H9 (cell line): Measurements from ENCODE around the gene ST8SIA6. TPM values are rescaled to one million over a fixed set of nuclear protein-coding genes. Genes with fewer than 3 reads are reported as not detected.

Experiments used
- DNase-seq: peaks from one replicate; pipeline ENCODE4 v3.0.0-alpha.2; 2017
- H2AFZ ChIP-seq: one replicate; pipeline ENCODE4 v1.6.1; 2013; ENCODE audit warnings: mild to moderate bottlenecking, low read length, control low read depth, moderate library complexity
- H2AK5ac ChIP-seq: 2 replicates; pipeline ENCODE4 v1.6.1; 2013; ENCODE audit warnings: low read length, control low read depth, mixed read lengths; ENCODE audit not compliant: insufficient read length
- H2BK120ac ChIP-seq: one replicate; pipeline ENCODE4 v1.6.1; 2013; ENCODE audit warnings: low read depth, mild to moderate bottlenecking, low read length, control low read depth, inconsistent platforms; ENCODE audit not compliant: poor library complexity, severe bottlenecking
- H2BK12ac ChIP-seq: 2 replicates; pipeline ENCODE4 v1.6.1; 2013; ENCODE audit warnings: low read length, control low read depth, mixed read lengths, low read depth; ENCODE audit not compliant: insufficient read length
- H2BK15ac ChIP-seq: 2 replicates; pipeline ENCODE4 v1.6.1; 2013; ENCODE audit warnings: low read depth, low read length, control low read depth
- H2BK20ac ChIP-seq: one replicate; pipeline ENCODE4 v1.6.1; 2013; ENCODE audit warnings: low read depth, mild to moderate bottlenecking, low read length, control low read depth, inconsistent platforms; ENCODE audit not compliant: poor library complexity, severe bottlenecking
- H2BK5ac ChIP-seq: 2 replicates; pipeline ENCODE4 v1.6.1; 2013; ENCODE audit warnings: low read length, control low read depth, mixed read lengths; ENCODE audit not compliant: insufficient read length
- H3K14ac ChIP-seq: 2 replicates; pipeline ENCODE4 v1.6.1; 2013; ENCODE audit warnings: low read length, control low read depth; ENCODE audit not compliant: insufficient read depth
- H3K18ac ChIP-seq: 2 replicates; pipeline ENCODE4 v1.6.1; 2013; ENCODE audit warnings: low read depth, mild to moderate bottlenecking, mixed read lengths, low read length, control low read depth; ENCODE audit not compliant: insufficient read length
- H3K23ac ChIP-seq: 2 replicates; pipeline ENCODE4 v1.6.1; 2013; ENCODE audit warnings: low read length, control low read depth, mixed read lengths, low read depth; ENCODE audit not compliant: insufficient read length
- H3K23me2 ChIP-seq: 2 replicates; pipeline ENCODE4 v1.6.1; 2013; ENCODE audit warnings: low read depth, mild to moderate bottlenecking, mixed read lengths, low read length, control low read depth; ENCODE audit not compliant: insufficient read length, poor library complexity, severe bottlenecking
- H3K27ac ChIP-seq: 2 replicates; pipeline ENCODE4 v1.5.1; 2013; ENCODE audit warnings: low read length, control low read depth, mixed read lengths, low read depth; ENCODE audit not compliant: insufficient read length
- H3K27me3 ChIP-seq: 2 replicates; pipeline ENCODE4 v1.6.1; 2013; ENCODE audit warnings: low read length, control low read depth, inconsistent platforms; ENCODE audit not compliant: insufficient read depth
- H3K4ac ChIP-seq: 2 replicates; pipeline ENCODE4 v1.6.1; 2013; ENCODE audit warnings: low read depth, mild to moderate bottlenecking, control low read depth, inconsistent platforms, low read length, moderate library complexity
- H3K4me1 ChIP-seq: 2 replicates; pipeline ENCODE4 v1.6.1; 2013; ENCODE audit warnings: low read length, control low read depth, inconsistent platforms; ENCODE audit not compliant: insufficient read depth
- H3K4me2 ChIP-seq: 2 replicates; pipeline ENCODE4 v1.6.1; 2013; ENCODE audit warnings: low read length, control low read depth, mixed read lengths; ENCODE audit not compliant: insufficient read length, insufficient read depth
- H3K56ac ChIP-seq: 2 replicates; pipeline ENCODE4 v1.6.1; 2013; ENCODE audit warnings: low read depth, mild to moderate bottlenecking, mixed read lengths, low read length, control low read depth; ENCODE audit not compliant: insufficient read length
- H3K79me1 ChIP-seq: 2 replicates; pipeline ENCODE4 v1.6.1; 2013; ENCODE audit warnings: low read depth, mild to moderate bottlenecking, moderate library complexity, low read length, control low read depth, inconsistent platforms; ENCODE audit not compliant: insufficient read depth, poor library complexity, severe bottlenecking
- H3K79me2 ChIP-seq: 2 replicates; pipeline ENCODE4 v1.6.1; 2013; ENCODE audit warnings: low read length, control low read depth, inconsistent platforms; ENCODE audit not compliant: insufficient read depth
- H3K9ac ChIP-seq: 2 replicates; pipeline ENCODE4 v1.6.1; 2013; ENCODE audit warnings: low read length, control low read depth, mixed read lengths; ENCODE audit not compliant: insufficient read length; ENCODE audit errors: extremely low read depth
- H3K9me3 ChIP-seq: one replicate; pipeline ENCODE4 v1.6.1; 2013; ENCODE audit warnings: low read depth, low read length, inconsistent platforms; ENCODE audit not compliant: control insufficient read depth
- H3T11ph ChIP-seq: one replicate; pipeline ENCODE4 v1.6.1; 2013; ENCODE audit warnings: mild to moderate bottlenecking, low read length, control low read depth, inconsistent platforms
- H4K20me1 ChIP-seq: one replicate; pipeline ENCODE4 v1.6.1; 2013; ENCODE audit not compliant: control insufficient read depth, insufficient read length, insufficient read depth
- H4K5ac ChIP-seq: 2 replicates; pipeline ENCODE4 v1.6.1; 2013; ENCODE audit warnings: low read depth, mild to moderate bottlenecking, mixed read lengths, low read length, control low read depth; ENCODE audit not compliant: insufficient read length
- H4K8ac ChIP-seq: replicated peaks from 2 replicates; pipeline ENCODE4 v1.6.1; 2013; ENCODE audit warnings: low read length, control low read depth, mixed read lengths, low read depth; ENCODE audit not compliant: insufficient read length
- H4K91ac ChIP-seq: 2 replicates; pipeline ENCODE4 v1.6.1; 2013; ENCODE audit warnings: low read depth, mild to moderate bottlenecking, moderate library complexity, mixed read lengths, low read length, control low read depth; ENCODE audit not compliant: insufficient read length
- H3K27ac Mint-ChIP-seq, 3 experiments: 2 replicates in 2 of 3; 3 replicates in 1 of 3; pipeline ENCODE4 v1.8.0; 2020 to 2021; ENCODE audit warnings: mixed read lengths in 3 of 3, mild to moderate bottlenecking in 1 of 3, moderate library complexity in 1 of 3
- H3K27me3 Mint-ChIP-seq: 2 replicates; pipeline ENCODE4 v1.8.0; 2021; ENCODE audit warnings: low read depth, mild to moderate bottlenecking, moderate library complexity, mixed read lengths
- H3K36me3 Mint-ChIP-seq, 3 experiments: 2 replicates in 2 of 3; 3 replicates in 1 of 3; pipeline ENCODE4 v1.8.0; 2020 to 2021; ENCODE audit warnings: low read depth in 3 of 3, mixed read lengths in 3 of 3; ENCODE audit not compliant: insufficient read depth in 1 of 3
- H3K4me1 Mint-ChIP-seq, 2 experiments: 2 replicates each; pipeline ENCODE4 v1.8.0; 2020; ENCODE audit warnings: mixed read lengths in 2 of 2
- H3K4me3 Mint-ChIP-seq, 2 experiments: 2 replicates in 1 of 2; 3 replicates in 1 of 2; pipeline ENCODE4 v1.8.0; 2020 to 2021; ENCODE audit warnings: mild to moderate bottlenecking in 2 of 2, mixed read lengths in 2 of 2, moderate library complexity in 1 of 2
- H3K9me3 Mint-ChIP-seq, 2 experiments: 2 replicates in 1 of 2; 3 replicates in 1 of 2; pipeline ENCODE4 v1.8.0; 2020; ENCODE audit warnings: mild to moderate bottlenecking in 2 of 2, mixed read lengths in 2 of 2, moderate library complexity in 1 of 2
- CTCF ChIP-seq: fragments of 200-600 bp; sonication (generic); conservative IDR thresholded peaks from 3 replicates; pipeline ENCODE4 v1.8.0; 2021; ENCODE audit warnings: antibody characterized with exemption, mild to moderate bottlenecking
- WGBS: extraction: QIAGEN DNeasy Blood & Tissue Kit; methylation state at CpG from one replicate; pipeline ENCODE4 v1.1.7; 2013; ENCODE audit warnings: missing lambda C conversion rate, low lambda C conversion rate, mixed read lengths; ENCODE audit not compliant: insufficient read length; ENCODE audit errors: extremely low coverage; 5-methylcytosine and 5-hydroxymethylcytosine counted together
- total RNA-seq: library from RNA; stranded (reverse); gene quantifications from 2 replicates; pipeline ENCODE4 v1.2.1, GENCODE V29; 2021

Gene ST8SIA6
- total RNA-seq, 1 experiment from 2014 or later = 0.37 TPM

GRCh38 chr10:17465328-17466125 is 11.1 kb upstream of the ST8SIA6 start:
- Histone ChIP-seq H4K20me1 (no peaks in the 10 kb centered on the region), H2BK15ac (no peak overlapping the region), H3K27me3 (no peaks in the 10 kb centered on the region), H3K9ac (no peak overlapping the region), H3K23me2 (no peaks in the 10 kb centered on the region), H4K8ac (no peak overlapping the region), H2BK20ac (no peak overlapping the region), H3K79me2 (no peaks in the 10 kb centered on the region), H3K18ac (no peak overlapping the region), H3K4me2 (no peak overlapping the region), H3K4me1 (no peaks in the 10 kb centered on the region), H2BK120ac (no peak overlapping the region), H2BK5ac (no peak overlapping the region), H3K27ac (no peak overlapping the region), H3K9me3 (peaks cover 7% of the 10 kb centered on the region), H3K23ac (no peak overlapping the region), H3K14ac (no peak overlapping the region), H3K79me1 (no peaks in the 10 kb centered on the region), H2AFZ (no peak overlapping the region), H4K5ac (no peak overlapping the region), H3T11ph (no peak overlapping the region), H3K4ac (no peak overlapping the region), H3K56ac (no peak overlapping the region), H4K91ac (no peak overlapping the region), H2AK5ac (no peak overlapping the region), H2BK12ac (no peak overlapping the region)
- no CpG with 5 or more reads among the region's 5 CpGs for WGBS
- Mint-ChIP-seq H3K27me3 (peaks cover 13% of the 10 kb centered on the region), H3K4me1 (peaks cover 0 to 4% of the 10 kb centered on the region in 2 experiments; a peak in 1 of 4 replicates), H3K27ac (no peak overlapping the region), H3K4me3 (no peak overlapping the region), H3K9me3 (peaks cover 26% of the 10 kb centered on the region in 2 experiments), H3K36me3 (peaks cover 8 to 23% (median 14%) of the 10 kb centered on the region in 3 experiments)
- TF ChIP-seq CTCF = no peak
- no peak for DNase-seq
